Activated gamma-delta T cell treated with anti-CD3 and anti-CD28 coated beads, Interleukin-2, amount 50 U/mL, for 16 hours (primary cell): ENCODE data around the gene GAS2L3.
"Not testable (repeated sequence)": the region's sequence is repeated elsewhere in the genome, so short reads cannot be mapped to it uniquely, and the experiment has no call there.

ENCODE experiments used
- DNase-seq: peaks from one replicate; pipeline ENCODE4 v3.0.0-alpha.2; 2020; ENCODE audit warnings: low read depth

The GAS2L3 gene

DNA sequence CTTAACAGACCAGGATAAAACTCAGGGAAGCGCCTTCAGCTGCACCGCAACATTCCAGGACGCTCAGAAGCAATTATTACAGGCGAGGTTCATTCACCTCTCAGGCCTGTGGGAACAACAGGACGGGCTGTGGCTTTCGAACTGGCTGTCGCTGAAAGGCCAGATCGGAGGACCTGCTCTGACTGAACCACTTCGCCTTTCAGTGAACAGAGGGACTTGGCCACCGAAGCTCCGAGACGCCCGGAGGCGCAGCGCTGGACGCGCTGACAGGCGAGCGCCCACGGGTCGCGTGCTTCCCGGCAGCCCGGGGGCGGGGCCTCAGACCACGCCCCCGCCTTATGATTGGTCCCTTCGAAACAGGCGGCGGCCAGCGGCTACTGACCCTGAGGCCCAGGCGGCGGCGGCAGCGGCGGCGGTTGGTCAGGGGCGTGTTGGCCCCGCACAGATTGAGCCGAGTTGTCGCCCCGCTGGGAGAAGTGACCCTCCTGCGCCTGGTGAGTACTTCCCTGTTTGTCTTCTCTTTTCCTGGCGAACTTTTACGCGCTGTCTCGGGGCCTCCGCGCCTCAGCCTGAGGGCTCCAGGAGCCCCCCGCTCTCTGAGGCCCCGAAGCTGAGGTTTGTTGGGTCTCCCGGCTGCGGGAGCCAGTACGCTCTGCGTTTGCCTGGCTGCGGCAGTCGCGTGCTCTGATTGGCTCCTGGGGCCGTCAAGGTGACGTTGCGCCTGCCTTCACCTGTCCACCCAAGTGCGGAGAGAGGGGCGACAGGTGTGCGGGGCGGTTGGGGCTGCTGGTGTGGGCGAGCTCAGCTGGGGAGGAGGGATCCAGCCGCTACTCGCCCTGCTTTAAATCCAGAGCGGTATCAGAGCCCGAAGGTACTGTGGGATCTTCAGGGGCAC, at the start of gene GAS2L3:
Gene GAS2L3, plus strand, starts transcription at position 393 of the 895 bp plus-strand sequence. CDS start 21,221 bp downstream, outside the sequence.
- no peak for DNase-seq

DNA sequence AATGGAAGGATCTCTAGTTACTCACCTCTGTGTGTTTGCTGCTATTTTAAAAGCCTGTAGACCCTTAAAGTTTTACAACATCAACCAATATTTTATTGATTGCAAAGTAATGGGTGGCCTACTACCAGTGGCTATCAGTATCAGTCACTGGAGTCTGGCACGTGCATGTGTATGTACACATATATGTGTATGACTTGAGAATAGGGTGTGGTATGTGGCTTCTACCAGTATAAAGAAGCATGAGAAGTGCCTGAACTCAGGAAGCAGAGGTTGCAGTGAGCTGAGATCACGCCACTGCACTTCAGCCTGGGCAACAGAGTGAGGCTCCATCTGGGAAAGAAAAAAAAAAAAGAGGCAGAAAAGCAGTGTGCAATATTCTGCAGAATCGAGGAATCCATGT, 45.5 kb upstream of the GAS2L3 start:
- no peak for DNase-seq

DNA sequence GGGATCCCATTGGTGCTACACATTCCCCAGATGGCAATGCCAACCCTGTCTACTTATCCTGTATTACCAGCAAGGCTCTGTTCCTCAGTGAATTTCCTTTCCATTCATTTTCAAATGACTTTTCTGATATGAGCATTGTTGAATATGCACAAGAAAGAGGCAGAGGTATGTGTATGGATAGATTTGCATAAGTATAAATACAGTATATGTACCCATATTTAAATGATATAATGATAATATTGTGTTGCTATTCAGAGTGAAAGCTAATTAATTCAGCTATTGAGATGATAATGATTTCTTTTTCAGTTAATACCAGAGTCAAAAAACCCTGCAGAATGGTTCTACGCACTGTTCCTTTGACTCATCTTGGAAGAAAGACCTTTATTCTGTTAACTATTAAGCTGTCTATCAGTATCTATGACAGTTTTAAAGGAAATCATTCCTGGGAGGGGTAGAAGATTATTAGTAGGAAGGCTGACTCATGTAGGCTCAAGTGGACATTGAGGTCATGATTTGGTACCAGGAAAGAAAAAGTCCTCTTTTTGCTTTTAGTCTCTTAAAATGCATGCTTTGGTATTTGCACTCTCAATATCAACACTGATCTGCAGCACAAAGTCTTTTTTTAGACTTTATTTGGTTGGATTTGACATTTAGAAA, 44.9 kb upstream of the GAS2L3 start:
- DNase-seq, result no peak

DNA sequence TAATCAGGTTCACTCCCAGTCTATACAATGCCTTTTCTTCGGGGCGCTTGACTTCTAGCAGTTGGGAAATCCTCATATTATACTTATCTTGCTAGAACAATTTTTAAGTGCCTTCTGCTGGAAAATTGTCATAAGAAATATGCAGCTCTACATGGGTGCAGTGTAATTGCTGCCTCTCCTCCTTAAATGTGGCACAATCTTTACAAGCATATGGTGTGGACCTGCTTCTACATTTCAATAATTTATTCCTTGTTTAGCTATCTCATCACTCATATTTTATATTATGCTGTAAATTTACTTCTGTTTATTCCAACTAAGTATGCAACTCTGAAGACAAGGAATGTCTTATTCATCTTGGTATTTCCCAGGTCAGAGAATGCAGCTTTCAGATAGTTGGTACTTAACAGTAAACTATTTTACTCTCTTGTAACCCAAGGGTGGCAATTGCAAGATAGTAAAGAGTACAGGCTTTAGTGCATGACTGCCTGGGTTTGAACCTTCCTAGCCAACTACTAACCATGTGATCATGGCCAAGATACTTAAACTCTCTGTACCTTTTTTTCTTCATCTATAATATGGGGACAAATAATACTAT, 43.6 kb upstream of the GAS2L3 start:
- DNase-seq, result no peak

DNA sequence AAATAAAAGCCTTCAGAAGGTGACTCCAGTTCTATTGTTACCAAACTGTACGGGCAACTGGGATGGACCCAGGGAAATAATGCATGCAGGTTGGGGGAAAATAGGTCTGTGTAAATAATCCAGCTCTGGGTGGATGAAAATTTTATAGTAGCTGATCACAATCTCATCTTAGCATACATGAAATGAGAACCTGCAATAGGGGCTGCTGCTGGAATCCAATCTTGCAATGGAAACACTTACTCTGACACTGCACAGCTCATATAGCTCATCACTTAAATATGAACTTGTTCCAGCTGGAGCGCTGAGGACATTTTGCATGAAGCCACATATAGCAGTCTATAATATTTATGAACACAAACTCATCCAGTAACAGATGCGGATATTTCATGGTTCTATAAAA, 40.1 kb upstream of the GAS2L3 start:
- no peak for DNase-seq

DNA sequence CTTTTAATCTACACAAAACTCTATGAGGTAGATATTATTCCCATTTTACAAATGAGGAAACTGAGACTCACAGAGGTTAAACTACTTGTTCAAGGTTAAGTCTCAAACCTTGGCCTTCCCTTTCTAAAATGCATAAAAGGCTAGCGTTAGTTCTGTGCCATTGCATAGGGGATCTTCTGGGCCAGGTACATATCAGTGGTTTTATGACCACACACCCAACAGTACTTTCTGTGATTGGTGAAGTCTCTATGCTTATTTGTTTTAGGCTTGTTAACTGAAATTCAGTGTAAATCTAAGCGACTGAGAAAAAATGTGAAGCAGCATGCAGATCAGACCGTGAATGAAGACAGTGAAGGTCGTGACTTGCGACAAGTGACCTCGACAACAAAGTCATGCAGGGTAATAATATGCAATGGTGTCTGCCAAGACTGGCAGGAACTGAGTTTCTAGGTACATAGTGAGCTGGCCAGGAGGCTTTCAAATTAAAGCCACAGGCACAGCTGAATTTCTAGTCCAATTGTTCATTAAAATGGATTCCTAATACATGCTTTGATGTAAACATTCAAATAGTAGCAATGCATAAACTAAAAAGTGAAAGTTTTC, 38.8 kb upstream of the GAS2L3 start:
- DNase-seq, result no peak

DNA sequence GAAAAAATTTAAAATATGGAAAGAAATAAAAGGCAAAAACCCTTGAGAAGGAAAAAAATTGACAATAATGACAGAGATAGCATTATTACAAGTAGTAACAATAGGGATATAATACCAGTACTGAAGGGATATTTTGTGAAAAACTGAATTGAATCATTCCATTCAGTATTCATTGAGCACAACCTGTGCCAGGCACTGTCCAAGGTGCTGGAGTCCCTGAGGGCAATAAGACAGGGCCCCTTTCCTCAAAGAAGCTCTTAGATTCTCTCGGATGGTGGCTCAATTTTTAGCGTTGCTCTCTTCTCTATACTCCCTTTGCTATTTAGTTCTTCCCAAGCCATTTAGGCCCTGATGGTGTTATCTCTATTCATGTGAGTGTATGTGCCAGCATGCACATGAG, 34.3 kb upstream of the GAS2L3 start:
- no peak for DNase-seq

DNA sequence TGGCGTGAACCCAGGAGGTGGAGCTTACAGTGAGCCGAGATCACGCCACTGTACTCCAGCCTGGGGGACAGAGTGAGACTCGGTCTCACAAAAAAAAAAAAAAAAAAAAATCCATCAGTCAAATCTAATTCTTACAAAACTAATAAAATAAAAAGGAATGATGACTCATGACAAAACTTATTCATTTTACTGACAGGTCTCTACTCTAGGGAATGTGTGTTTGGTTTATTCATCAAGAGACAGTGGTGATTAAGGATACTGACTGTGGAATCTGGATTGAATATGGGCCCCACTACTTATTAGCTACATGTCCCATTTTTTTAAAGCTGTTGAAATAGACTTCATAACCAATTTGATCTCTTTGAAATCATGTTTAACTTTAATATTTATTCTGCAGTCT, 29.3 kb upstream of the GAS2L3 start:
- no peak for DNase-seq

DNA sequence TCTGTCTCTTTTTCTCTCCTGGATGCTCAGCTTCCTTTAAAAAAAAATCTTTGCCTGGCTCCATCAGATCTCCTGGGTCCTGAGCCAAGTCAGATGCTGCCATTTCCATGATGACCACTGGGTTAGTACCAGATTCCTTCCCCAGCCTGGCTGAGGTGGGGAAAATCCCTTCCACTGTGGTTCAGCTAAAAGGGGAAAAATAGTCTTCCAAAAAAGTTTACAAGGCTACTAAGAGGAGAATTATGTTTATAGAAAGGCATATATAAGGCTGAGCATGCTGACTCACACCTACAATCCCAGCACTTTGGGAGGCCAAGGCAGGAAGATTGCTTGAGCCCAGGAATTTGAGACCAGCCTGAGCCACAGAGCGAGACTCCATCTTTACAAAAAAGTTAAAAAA, 28.4 kb upstream of the GAS2L3 start:
- no peak for DNase-seq

DNA sequence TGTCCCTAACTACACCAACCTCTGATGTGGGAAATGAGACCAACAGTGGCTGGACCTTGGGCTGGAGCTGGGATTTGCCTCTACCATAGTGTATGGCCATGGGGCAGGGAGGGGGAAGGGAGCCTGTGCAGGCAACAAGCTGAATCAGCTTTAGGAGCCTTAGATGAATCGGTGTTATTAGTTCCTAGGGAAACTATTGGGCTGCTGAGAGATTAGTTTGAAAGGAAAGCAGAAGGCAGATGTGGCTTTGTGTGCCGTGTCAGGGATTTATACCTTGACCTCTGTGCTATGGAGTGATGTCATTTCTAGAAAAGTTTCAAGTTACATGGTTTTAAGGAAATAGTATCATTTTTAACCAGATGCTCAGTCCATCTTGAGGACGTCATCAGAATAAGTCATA, 19.5 kb upstream of the GAS2L3 start:
- no peak for DNase-seq

DNA sequence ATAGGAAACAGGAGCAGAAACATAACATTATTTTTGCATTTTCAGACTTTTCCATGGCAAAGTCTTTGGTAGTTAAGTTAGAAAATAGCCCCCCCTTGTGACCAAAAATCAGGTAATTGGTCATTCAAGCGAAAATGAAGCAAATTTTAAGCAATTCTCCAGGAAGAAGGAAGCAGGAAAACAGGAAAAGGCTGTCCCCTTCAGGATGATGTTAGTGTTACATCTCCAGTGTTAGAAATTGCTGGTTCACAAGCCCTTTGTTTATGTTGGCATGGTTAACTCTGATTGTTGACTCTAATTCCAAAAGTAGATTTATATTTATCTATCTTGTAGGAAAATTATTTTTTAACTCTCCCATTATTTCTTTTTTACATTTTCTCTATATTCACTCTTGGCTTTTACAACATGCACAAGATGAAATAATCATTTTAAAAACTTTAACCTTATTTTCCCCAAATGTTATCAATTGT, 18.8 kb upstream of the GAS2L3 start:
- DNase-seq, result no peak

DNA sequence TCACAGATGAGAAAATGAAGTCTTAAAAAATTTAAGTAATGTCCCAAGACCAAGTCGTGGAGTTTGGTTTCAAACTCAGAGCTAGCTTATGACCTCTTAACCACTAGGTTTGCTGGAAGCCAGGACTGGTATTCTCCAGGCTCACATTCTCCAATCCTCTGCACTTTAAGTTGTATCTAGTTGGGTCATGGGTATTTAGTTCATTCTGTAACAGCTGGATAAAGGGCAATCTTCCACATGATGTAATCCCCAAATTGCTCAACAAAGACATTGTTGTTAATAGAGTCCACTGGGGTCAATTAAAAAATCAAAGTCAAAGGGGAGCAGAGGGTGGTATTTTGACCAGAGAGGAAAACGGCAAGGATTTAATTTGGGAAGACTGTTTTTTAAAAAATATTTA, 17.8 kb upstream of the GAS2L3 start:
- no peak for DNase-seq

DNA sequence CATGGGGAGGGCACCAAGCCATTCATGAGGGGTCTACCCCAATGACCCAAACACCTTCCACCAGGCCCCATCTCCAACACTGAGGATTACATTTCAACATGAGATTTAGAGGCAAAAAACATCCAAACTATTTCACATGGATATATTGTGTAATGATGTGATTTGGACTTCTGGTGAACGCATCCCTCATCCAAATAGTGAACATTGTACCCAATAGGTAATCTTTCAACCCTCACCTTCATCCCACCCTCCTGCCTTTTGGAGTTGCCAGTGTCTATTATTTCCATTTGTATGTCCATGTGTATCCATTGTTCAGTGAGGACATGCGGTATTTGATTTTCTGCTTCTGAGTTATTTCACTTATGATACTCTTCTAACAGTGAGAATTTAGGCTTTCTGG, 16.1 kb upstream of the GAS2L3 start:
- no peak for DNase-seq

DNA sequence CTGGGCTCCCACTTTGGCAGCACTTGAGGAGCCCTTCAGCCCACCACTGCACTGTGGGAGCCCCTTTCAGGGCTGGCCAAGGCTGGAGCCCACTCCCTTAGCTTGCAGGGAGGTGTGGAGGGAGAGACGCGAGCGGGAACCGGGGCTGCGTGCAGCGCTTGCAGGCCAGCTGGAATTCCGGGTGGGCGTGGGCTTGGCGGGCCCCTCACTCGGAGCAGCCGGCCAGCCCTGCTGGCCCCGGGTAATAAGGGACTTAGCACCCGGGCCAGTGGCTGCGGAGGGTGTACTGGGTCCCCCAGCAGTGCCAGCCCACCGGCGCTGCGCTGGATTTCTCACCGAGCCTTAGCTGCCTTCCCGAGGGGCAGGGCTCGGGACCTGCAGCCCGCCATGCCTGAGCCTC, 14.2 kb upstream of the GAS2L3 start:
- not testable (repeated sequence) for DNase-seq

DNA sequence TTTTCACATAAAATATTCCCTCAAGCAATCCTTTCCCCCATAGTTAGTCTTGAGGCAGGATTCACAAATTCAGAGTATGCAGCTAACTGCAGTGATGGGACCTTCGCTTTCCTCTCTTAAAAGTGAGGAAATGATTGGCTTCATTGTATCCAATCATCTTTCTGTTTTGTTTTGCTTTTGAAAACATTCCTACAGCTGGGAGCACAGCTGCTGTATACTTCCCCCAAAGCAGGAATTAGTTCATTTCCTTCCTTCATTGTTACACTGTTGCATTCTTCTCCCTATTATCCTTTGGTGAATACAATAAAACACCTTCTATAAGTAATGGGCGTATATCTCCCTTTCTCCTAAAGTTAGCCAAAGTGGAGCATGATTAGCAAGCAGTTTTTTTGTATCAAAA, 9.4 kb upstream of the GAS2L3 start:
- DNase-seq, result no peak

DNA sequence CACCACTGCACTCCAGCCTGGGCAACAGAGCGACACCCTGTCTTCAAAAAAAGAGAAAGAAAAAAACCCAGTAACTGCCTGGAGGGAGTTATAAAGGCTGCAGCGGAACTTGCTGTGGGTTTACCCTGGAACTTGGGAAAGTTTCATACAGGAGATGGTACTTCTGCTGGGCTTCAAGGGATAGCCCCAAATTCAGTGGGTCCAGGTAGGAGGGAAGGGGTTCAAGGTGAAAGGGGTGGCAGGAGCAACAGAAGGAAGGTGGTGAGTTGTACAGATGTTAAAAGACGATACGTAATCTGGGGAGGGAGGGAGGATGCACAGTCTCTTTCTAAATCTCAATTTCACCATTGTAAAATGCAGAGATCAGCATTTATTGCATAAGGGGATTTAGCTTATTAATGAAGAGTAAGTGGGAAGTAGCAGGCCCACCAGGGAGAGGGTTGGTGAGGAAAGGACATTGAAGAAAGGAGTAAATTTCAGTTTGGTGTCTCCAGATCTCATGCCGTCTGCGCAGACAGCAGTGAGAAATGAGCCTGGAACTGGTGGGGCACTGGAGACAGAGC, 8.5 kb upstream of the GAS2L3 start:
- DNase-seq, result no peak

DNA sequence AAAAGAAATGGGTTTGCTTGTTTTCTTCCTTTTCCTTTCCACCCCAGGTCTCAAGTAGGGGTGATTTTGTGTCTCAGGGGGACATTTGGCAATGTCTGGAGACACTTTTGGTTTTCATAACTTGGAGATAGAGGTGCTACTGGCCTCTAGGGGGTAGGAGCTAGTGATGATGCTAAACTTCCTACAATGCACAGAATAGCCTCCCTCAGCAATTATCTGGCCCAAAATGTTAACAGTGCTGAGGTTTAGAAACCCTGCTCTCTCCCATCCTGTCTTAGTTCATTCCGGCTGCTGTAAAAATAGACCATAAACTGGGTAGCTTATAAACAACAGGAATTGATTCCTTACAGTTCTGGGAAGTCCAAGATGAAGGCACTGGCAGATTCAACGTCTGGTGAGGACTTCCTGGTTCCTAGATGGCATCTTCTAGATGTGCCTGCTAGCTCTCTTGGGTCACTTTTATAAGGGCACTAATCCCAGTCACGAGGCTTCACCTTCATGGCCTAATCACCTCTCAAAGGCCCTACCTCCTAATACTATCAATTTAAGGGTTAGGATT, 7.4 kb upstream of the GAS2L3 start:
- DNase-seq, result no peak

DNA sequence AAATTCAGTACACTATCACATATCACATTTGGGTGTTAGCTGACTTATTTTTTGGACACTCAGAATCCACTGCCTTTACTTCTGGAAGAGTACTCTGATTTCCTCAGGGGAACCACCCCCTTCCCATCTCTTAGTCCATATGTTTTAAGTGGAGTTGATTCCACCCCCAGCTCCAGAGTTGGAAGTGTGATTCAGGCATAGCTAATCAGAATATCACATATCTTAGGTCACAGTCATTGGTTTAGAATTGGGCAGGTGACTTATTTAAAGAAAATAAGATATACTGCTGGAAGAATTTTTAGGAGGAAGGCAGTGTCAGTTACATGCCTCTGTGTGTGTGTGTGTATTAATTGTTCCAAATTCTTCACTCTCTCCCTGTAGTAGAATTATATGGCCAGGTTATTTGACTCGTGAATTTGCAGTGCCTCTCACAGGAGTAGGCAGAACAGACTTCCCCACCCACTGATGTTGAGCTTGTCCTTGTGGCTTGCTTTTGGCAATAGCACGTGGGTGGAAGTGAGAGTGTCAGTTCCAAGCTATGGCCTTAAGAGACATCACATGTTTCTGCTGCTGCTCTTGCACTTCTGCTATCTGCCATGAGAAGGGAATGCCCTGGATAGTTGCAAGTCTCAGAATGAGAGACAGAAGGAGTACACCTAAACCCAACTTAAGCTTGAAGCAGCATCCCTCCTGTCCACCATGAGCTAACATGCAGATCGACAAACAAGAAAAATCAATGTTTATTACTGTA, 6.4 kb upstream of the GAS2L3 start:
- DNase-seq, result no peak

DNA sequence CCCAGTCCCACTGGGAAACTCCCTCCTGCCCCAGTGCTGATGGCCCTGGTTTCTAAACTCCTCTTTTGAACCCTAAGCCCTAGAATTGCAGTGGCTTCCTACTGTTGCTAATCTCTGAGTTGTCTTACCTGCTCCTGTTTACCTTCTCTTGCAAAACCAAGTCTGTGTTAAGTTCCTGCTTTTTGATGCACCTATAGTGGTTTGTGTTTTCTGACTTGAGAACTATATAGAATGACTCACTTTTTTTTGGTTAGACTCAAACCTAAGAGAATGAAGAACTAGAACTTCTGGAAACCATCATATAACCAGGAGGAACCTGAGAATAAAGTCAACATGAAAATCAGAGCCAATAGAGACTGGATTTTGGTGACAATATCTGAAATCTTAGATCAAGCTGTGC, 5.5 kb upstream of the GAS2L3 start:
- no peak for DNase-seq

DNA sequence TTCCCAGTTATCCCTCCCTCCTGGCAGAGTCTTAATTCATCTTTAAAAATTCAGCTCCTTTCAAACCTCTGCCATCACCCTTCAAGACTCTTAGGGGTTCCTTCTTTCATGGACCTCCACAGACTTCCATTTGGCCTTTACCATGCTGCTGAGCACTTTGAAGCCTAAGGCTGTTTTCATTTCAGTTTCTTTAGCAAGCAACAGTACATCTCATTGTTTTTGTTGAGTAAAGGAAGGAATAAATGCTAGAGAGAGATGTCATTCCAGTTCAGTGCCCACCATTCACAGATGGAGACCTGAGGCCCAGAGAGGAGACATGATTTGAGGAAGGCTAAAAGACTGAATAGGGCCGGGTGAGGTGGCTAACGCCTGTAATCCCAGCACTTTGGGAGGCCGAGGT, 1.3 kb upstream of the GAS2L3 start:
- DNase-seq, result no peak
